ENCODE measurements around the gene PHF20. TPM values are rescaled to one million over a fixed set of nuclear protein-coding genes. Genes with fewer than 3 reads are reported as not detected.
A peak's percentile ranks its signal among the peaks of the same experiment; 100 is the strongest.

Gene PHF20
- polyA plus RNA-seq, 1 donor (not counting 4 experiments of a cell fraction or from before 2014, with no cell fraction given), result 31.9 TPM

DNA sequence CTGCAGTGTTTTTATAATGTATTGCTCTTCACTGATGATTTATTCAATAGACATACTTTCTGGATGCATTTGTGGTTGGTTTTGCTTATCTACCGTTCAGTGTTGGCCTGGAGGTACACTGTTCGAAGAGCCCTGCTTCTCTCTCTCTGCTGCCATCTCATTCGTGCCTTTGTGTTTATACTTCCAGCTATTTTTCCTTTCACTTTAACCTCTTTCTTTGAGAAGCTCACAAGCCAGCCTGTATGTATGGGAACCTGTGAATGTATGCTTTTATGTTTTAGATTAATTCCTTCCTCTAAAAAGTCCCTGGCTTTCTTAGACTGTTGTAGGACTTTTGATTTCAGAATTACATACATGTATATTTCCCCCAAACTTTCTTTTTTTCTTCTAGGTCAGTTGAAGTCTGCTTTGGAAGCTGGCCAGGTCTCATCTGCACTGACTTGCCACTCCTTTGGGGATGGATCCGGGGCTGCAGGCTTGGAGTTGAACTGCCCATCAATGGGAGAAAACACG is 99.5 kb downstream of the PHF20 start:
- Histone ChIP-seq H3K4me2 (ENCODE audit: control insufficient read depth, extremely low read depth, insufficient read depth, low read depth, low read length) (peak overlapping the region; percentile 92), H4K20me1 (ENCODE audit: control insufficient read depth, extremely low read depth, insufficient read depth, low read length) (no peaks in the 10 kb centered on the region), H3K9me3 (ENCODE audit: control insufficient read depth, low read depth, low read length) (no peaks in the 10 kb centered on the region), H3K27ac (ENCODE audit: control insufficient read depth, insufficient read depth, low read length) (peak overlapping the region; percentile 78), H3K4me1 (ENCODE audit: control insufficient read depth, extremely low read depth, insufficient read depth, low read length) (peaks cover 55% of the 10 kb centered on the region), H3K27me3 (ENCODE audit: control insufficient read depth, extremely low read depth, insufficient read depth, low read length) (no peaks in the 10 kb centered on the region), H3K79me2 (ENCODE audit: control insufficient read depth, insufficient read depth, low read length) (peaks cover 3% of the 10 kb centered on the region), H2AFZ (ENCODE audit: control insufficient read depth, low read length) (peak overlapping the region; percentile 31), H3K4me3 (ENCODE audit: control insufficient read depth in 2 of 3, extremely low read depth in 1 of 3, insufficient read depth in 2 of 3, low read depth in 1 of 3, low read length in 3 of 3) (peak overlapping the region; percentile 10 to 64 (median 50)), H3K36me3 (ENCODE audit: control insufficient read depth in 2 of 2, extremely low read depth in 1 of 2, insufficient read depth in 2 of 2, low read length in 2 of 2) (peaks cover 0 to 3% of the 10 kb centered on the region in 2 experiments), H3K9ac (ENCODE audit: control insufficient read depth, extremely low read depth, insufficient read depth, low read length) (peak overlapping the region; percentile 75), H3K9me1 (ENCODE audit: control insufficient read depth, extremely low read depth, insufficient read depth, low read length) (no peaks in the 10 kb centered on the region)
- no peak for FAIRE-seq
- peak; percentile 28 for DNase-seq (ENCODE audit: low read depth, low spot score)
- dilution Hi-C loops (cut with MboI; ENCODE audit: extremely low pct_ligation_motif_present, low sequenced_read_pairs), result no loop called here
- TF ChIP-seq, protein P1, sequence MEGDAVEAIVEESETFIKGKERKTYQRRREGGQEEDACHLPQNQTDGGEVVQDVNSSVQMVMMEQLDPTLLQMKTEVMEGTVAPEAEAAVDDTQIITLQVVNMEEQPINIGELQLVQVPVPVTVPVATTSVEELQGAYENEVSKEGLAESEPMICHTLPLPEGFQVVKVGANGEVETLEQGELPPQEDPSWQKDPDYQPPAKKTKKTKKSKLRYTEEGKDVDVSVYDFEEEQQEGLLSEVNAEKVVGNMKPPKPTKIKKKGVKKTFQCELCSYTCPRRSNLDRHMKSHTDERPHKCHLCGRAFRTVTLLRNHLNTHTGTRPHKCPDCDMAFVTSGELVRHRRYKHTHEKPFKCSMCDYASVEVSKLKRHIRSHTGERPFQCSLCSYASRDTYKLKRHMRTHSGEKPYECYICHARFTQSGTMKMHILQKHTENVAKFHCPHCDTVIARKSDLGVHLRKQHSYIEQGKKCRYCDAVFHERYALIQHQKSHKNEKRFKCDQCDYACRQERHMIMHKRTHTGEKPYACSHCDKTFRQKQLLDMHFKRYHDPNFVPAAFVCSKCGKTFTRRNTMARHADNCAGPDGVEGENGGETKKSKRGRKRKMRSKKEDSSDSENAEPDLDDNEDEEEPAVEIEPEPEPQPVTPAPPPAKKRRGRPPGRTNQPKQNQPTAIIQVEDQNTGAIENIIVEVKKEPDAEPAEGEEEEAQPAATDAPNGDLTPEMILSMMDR (optimal IDR thresholded peaks at IDR 0.05 in 1 of 3, IDR thresholded peaks at IDR 0.05 in 1 of 3, conservative IDR thresholded peaks at IDR 0.05 in 1 of 3; ENCODE audit: extremely low read depth in 1 of 3, insufficient read depth in 2 of 3, low read length in 3 of 3), result no peak
- TF ChIP-seq EZH2 (IDR thresholded peaks at IDR 0.05; ENCODE audit: low read length), result no peak

DNA sequence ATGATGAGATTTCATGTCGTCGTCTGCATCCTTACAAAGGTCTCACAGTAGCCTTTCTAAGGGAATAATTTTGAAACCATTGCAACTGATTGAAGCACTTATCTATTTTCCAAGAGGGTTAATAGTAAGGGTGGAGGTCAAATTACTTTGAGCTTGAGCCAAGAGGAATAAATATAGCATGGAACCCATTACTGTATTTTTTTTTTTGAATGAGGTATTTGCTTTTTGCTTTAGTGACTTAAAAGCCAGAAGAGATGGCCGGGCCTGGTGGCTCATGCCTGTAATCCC is 104.2 kb downstream of the PHF20 start:
- dilution Hi-C loops (cut with MboI; ENCODE audit: extremely low pct_ligation_motif_present, low sequenced_read_pairs), result no loop called here
- Histone ChIP-seq H3K9me1 (ENCODE audit: control insufficient read depth, extremely low read depth, insufficient read depth, low read length) (no peaks in the 10 kb centered on the region), H3K27ac (ENCODE audit: control insufficient read depth, insufficient read depth, low read length) (peak overlapping the region; percentile 85), H2AFZ (ENCODE audit: control insufficient read depth, low read length) (no peak overlapping the region), H3K9me3 (ENCODE audit: control insufficient read depth, low read depth, low read length) (no peaks in the 10 kb centered on the region), H3K4me1 (ENCODE audit: control insufficient read depth, extremely low read depth, insufficient read depth, low read length) (peaks cover 50% of the 10 kb centered on the region), H4K20me1 (ENCODE audit: control insufficient read depth, extremely low read depth, insufficient read depth, low read length) (no peaks in the 10 kb centered on the region), H3K79me2 (ENCODE audit: control insufficient read depth, insufficient read depth, low read length) (peaks cover 12% of the 10 kb centered on the region), H3K27me3 (ENCODE audit: control insufficient read depth, extremely low read depth, insufficient read depth, low read length) (no peaks in the 10 kb centered on the region), H3K9ac (ENCODE audit: control insufficient read depth, extremely low read depth, insufficient read depth, low read length) (no peak overlapping the region), H3K4me3 (ENCODE audit: control insufficient read depth in 2 of 3, extremely low read depth in 1 of 3, insufficient read depth in 2 of 3, low read depth in 1 of 3, low read length in 3 of 3) (peak overlapping the region in 1 of 3 experiments; percentile 25), H3K4me2 (ENCODE audit: control insufficient read depth, extremely low read depth, insufficient read depth, low read depth, low read length) (peak overlapping the region; percentile 82), H3K36me3 (ENCODE audit: control insufficient read depth in 2 of 2, extremely low read depth in 1 of 2, insufficient read depth in 2 of 2, low read length in 2 of 2) (peaks cover 0 to 2% of the 10 kb centered on the region in 2 experiments)
- FAIRE-seq (no peak), DNase-seq (ENCODE audit: low read depth, low spot score) (no peak)
- TF ChIP-seq EZH2 (IDR thresholded peaks at IDR 0.05; ENCODE audit: low read length), result no peak
- TF ChIP-seq, protein P1 (optimal IDR thresholded peaks at IDR 0.05 in 1 of 3, IDR thresholded peaks at IDR 0.05 in 1 of 3, conservative IDR thresholded peaks at IDR 0.05 in 1 of 3; ENCODE audit: extremely low read depth in 1 of 3, insufficient read depth in 2 of 3, low read length in 3 of 3), result no peak
